GM19043 (cell line): ENCODE measurements around the gene SCN5A.

Experiments
- ATAC-seq: cut with Tn5 transposase; IDR thresholded peaks from one replicate; pipeline ENCODE4 v1.9.1; 2021; ENCODE audit warnings: low read depth; ENCODE audit not compliant: unreplicated experiment

The SCN5A gene

DNA sequence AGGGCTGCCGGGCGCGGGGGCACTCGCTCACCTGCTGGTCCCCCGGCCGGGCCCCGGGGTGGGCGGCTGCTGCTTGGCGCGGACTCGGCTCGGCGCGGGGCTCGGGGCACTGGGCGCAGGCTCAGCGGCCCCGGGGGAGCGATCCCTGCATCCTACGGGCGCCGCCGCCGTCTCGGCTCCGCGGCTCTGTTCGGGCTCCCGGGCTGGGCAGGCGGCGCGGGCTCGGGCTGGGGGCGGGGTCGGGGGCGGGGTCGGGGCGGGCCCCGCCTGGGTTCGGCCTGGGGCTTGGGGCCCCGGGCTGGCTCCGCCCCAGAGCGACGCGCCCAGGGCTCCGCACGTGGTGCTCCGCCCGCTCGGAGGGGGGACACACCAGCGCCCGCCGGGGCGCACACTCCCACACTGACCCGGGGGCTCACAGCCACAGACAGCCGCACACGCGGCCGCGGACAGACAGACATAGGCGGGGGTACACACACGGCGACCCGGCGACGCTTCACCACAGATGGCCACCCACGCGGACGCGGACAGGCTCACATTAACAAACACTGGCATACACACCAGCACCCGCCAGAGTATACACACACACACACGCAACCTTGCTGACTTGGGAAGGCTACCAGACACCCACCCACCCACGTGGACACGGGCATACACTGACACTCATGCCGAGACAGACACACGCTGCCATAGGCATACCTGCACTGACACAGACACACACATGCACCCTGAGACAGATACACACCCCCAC lies at the start of gene SCN5A:
TSS of gene SCN5A (minus strand) at position 188 of the 748 bp plus-strand sequence. CDS start 16,380 bp downstream, outside the sequence.
- no peak for ATAC-seq

DNA sequence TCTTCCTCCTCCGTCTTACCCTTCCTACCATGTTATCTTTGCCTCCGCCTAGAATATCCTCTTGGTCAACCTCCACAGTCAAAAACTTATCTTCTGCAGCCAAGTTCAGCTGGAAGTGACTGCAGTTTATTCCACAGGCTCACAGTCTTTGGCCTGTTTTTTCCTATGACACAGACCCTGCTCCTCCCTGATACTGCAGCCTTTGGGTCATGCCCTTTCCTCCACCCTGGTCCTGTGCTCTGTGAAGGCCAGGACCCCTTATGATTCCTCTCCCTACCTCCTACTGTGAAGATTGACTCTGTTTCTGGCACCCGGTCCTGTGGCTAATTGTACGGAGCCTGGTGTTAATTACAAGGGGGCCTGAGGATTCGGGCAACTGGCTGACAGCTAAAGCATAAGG lies 49.3 kb upstream of the SCN5A start:
- ATAC-seq = no peak

DNA sequence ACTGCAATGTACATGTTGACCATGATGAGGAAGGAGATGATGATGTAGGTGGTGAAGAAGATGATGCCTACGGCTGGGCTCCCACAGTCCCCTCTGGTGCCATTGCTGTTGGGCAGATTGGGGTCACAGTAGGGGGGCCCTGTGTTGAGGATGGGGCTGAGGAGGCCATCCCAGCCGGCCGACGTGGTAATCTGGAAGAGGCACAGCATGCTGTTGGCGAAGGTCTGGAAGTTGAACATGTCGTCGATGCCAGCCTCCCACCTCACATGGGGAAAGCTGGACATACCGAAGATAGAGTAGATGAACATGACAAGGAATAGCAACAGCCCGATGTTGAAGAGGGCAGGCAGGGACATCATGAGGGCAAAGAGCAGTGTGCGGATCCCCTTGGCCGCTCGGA lies 48.6 kb upstream of the SCN5A start:
- no peak for ATAC-seq

DNA sequence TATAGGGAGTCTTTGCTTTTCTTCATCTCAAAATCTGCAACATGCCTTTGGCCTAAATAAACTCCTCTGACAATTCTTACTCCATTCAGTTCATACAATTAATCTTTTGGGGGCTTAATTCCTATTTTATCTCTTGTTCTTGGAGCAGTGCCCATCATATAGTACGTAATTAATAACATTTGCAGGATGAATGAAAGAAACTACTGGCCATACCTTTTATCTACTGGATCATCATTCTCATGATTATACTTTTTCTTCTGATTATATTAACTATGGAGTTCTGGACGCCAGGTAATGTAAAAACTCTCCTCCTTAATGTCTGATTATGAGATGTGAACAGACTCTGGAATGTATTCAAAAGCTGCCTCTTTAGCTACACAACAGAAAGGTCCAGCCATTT lies 46.5 kb upstream of the SCN5A start:
- no peak for ATAC-seq

DNA sequence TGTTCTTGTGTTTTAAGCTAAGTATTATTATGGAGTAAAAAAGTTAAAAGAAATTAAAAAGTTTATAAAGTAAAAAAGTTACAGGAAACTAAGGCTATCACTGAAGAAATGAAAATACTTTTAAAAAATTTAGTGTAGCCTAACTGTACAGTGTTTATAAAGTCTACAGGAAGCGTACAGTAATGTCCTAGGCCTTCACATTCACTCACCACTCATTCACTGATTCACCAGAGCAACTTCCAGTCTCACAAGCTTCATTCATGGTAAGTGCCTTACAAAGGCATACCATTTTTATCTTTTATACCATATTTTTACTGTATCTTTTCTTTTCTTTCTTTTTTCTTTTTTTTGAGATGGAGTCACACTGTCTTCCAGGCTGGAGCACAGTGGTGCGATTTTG lies 40.7 kb upstream of the SCN5A start:
- no peak for ATAC-seq

DNA sequence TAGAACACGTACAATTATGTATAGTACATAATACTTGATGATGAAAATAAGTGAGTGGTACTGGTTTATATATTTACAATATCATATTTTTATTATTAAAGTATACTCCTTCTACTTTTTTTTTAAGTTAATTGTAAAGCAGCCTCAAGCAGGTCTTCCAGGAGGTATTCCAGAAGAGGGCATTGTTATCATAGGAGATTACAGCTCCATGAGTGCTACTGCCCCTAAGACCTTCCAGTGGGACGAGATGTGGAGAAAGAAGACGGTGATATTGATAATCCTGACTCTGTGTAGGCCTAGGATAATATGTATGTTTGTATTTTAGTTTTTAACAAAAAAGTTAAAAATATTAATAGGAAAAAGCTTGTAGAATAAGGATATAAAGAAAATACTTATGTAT lies 40.3 kb upstream of the SCN5A start:
- ATAC-seq = no peak

DNA sequence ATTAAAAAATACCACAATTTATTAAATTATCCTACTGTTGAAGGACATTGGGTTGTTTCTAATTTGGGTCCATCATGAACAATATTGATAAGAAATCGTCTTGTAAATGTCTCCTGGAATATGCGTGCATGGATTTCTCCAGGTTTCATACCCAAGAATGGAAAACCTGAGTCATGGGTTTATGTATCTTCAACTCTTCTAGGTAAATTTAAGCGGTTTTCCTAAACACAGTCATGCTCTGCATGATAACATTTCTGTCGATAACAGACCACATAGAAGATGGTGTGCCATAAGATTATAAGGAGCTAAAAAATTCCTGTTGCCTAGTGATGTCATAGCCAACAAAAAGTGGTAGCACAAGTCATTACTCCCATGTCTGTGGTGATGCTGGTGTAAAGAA lies 39.9 kb upstream of the SCN5A start:
- no peak for ATAC-seq

DNA sequence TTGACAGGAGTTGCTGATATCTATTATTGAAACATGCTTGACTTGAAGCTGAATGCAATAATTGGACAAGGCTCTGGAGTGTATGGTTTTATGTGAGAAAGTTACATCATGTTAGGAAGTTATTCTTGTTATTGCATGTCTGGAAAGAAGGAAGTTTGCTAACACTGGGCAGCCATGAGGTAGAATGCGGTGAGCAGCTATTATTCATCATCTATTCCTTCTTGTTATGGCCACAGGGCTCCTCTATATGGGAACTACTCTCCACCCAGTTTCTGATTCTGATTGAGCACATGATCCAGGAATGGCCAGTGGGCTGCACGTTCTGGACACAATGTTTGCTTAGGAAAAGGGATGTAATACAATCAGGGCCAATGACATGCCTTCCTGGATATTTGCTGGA lies 37.8 kb upstream of the SCN5A start:
- ATAC-seq = no peak

DNA sequence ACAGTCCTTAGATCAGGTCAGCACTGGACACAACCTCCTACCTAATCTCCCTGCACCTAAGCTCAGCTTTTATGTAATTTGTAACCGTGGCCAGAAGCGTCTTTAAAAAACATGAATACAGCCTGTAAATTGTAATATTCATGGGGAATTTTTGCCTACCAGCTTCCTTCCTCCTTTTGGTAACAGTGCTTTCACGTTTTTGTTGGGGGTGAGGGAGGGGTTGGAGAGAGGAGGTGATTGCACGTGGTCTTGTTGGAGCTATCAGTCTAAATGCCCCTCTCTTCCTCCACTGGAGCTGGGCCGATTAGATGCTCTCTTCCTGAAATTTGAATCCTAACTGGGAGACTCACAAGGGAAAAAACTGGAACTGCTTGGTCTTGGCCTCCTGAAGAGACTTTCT lies 35.1 kb upstream of the SCN5A start:
- ATAC-seq = no peak

DNA sequence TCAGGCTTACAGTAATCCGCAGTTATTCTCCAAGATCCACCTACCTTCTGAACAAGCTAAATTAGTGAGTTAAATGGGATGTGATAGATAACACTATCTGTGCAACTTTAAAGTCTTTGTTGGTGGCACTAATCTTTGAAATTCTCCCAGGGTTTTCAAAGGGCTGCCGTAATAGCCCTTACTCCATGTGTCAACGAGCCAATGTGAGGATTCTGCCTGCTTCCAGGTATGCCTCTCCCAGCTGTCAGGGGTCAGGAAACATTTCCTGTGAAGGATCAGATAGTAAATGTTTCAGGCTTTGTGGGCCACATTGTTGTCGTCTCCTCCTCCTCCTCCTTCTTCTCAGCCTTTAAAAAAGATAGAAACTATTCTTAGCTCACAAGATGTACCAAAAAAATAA lies 20.2 kb upstream of the SCN5A start:
- ATAC-seq = no peak

DNA sequence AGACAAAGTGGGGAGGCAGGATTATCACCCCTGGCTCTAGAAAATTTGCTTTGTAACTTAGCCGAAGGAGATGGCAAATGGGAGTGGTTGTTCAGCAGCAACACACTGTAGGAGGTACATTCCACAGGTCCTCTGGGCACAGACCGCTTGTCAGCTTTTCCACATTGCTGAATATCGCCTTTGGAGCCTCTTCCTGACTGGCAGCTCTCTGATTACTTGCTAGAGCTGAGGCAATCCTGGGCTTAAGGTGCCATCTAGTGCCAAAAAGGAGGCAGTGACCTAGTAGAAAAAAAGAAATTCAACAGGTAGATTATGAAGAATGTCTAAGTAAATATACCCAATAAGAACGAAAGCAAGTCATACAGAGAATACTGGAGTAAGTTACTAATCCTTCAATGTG lies 13.1 kb upstream of the SCN5A start:
- ATAC-seq = no peak

DNA sequence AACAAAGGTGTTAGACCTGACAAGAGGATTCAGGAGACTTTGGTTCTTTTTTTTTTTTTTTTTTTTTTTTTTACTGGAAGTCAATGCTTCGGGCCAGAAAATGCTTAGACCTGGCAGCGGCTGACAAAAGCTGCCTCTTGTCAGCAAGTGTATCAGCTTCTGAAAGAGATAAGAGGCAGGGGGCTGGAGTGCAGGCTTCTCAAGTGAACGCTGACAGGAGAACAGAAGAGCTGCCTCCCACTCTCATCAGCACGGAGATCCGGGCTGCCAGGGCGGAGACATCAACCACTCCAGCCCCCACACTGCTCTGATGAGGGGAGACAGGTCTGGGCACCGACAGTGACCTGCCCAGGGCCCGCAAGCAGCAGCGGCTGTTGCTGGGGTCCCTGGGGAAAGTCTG lies 9.4 kb upstream of the SCN5A start:
- ATAC-seq = no peak

DNA sequence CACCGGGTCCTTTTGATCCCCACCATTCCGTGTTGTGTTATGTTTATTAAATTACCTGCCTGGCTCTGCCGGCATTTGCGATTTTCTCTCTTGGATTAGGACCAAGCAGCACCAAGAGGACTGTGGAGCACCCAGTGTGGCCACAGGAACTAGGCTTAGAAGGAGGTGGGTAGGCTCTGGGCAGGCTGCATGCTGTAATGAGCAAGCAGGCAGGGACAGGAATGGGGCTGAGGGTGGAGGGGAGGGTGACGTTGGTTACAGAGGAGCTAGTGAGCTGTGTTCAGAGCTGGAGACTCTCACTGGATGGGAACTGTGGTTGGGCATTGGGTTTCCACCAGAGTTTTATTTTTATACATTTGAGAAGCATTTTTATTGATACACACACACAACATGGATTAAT lies 7.9 kb upstream of the SCN5A start:
- ATAC-seq = no peak

DNA sequence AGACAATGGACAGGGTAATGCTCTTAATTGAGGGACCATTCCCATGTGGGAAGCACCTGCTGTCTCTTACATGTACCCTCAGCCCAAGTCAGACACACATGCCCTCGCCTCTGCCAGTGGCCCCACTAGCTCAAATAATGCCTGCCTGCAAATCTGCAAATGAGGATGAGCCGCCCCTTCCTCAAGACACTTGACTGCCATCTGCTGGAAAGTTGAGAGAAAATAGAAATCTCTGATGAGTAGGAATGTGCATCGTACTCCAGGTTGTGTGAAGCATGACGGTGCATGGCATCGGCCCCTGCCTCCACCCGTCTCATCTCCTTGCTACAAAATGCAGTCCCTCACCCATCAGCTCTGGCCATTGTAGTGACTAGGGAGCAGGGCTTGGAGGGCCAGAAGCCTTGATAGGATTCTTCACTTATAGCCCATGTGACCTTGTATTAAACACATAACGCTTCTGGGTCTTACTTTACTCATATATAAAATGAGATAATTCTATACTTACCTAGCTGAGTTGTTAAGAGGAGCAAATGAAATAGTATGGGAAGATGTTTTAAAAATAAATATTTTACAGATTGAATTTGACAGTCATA lies 6.3 kb upstream of the SCN5A start:
- no peak for ATAC-seq

DNA sequence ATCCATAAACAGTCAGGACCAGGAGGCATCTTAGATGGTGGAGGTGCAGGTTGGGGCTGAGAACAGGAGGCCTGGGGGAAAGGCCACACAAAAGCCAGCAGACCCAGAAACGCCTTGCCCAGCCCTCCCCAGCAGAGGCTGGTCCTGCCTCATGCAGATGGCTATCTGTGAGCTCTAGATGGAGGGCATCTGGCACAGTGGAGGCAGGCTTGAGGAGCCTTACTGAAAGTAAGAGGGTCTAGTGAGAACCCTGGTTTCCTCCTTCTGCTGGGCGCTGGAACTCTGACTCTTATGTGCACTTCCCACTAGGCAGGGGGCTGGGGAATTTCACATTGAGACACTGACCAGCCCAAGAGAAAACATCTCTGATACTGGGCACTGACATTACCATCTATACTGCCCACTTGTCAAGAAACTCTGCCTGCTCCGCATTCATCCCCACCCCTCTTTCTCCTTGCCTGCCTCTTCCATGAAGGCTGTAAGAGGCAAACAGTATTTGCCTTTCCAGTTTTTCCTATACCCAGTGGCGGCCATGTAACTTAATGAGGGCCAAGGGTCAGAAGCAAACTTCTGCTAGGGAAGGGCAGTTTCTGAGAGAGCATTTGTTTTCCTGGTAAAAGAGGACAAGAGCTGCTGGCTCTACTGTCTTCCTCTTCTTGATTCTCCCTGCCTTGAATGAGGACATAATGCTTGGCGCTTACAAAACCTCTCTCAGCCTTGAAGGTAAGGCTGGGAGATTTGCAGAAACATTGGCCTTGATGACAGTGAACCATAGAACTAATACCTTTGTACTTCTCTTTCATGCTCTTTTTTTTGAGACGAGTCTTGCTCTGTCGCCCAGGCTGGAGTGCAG lies 4.4 kb upstream of the SCN5A start:
- ATAC-seq = no peak

DNA sequence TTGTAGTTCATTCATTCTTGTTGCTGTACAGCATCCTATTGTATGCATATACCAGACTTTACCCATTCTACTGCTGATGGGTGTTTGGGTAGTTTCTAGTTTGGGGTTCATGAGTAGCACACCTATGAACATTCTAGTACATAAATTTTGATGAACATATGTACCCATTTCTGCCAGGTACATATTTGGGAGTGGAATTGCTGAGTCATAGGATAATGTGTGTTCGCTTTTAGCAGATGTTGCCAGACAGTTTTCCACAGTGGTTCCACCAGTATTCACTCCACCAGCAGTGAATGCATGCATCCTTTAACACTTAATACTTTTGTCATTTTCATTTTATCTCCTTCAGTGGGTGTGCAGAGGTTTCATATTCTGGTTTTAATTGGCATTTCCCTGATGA lies 3.4 kb upstream of the SCN5A start:
- ATAC-seq = no peak

DNA sequence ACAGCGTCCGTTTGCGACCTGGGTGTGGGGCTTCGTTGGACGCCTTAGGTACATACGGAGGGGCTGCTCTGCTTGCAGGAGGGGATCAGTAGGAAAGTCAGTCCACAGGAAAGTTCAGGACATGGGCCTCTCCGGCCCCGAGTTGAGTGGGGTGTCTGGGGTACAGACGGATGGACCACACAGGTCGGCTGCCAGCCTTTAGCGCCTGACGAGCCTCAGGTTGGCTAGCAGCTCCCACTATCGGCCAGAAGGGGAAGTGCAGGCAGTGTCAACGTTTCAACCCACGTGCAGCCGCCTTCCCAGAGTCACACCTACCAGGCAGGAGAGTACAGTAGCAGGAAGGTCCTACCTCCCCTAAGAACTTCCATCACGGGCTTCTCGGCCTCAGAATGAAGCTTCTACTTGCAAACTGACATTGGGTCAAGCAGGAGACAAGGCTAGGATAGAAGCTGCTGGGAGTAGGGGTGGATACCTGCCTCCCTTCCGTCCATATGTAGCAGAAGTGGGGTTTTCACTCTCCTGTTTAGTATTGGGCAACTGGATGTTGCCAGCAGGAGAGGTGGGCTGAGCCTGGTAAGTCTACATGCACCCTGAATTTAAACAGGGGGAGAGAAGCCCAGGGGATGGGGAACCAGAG lies 1.8 kb upstream of the SCN5A start:
- peak; percentile 54 for ATAC-seq

DNA sequence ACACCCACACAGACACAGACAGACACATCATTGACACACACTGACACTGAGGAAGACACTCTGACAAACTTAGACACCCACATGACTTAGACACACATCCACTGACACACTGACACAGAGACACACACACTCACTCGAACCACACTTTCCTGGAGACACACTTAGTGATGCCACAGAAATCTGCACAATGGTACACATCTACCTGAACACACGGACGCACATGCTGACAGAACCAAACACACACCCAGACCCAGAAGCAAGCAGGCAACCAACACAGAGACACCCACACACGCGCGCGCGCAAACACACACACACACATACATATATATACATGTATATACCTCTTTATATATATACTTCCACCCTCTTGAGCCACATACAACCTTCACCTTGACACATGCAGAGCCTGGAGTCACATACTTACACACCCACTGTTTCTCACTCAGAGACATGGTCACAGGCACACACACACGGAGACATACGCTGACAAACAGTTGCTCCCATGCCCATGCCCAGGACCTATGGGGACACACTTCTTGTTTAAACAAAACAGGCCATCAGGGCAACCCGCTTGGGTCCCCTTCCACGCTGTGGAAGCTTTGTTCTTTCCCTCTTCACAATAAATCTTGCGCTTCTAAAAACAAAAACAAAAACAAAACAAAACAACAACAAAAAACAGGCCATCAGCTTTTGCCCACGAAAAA lies 913 bp upstream of the SCN5A start:
- ATAC-seq = no peak

DNA sequence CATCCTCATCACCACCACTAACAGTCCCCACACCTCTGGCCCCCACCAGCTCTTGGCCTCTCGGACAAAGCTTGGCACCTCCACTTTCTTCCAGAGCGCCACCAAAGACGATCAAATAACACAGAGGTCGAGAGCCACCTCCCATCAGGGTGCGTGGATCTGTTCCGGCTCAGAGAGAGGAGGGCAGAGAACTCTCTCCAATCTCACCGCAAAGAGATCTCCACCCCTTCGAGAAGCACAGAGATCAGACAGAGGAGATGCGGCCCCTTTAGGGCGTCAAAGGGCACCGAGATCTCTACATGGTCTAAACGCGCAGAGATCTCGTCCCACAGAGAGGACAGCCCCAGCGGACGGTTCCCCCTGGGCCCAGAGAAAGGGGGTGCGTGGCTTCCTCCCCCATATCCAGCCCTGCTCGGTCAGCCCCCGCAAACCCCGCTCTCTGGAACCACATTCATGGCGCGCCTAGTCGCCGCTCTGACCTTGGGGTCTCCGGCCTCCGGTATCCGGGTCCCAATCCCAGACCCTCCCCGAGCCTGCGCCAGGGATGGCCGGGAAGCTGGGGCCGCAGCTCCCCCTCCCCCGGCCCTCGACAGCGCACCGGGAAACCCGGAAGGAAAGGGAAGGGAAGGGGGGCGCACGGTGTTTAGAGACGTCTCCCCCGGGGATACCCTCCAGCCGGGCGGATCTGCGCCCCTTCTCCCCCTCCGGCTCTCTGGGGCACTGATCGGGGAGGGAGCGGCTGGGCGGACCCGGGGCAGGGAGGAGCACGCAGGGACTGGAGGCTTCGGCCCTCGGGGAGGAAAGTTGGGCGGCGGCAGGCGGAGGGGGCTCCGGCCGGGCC lies 608 bp downstream of the SCN5A start:
- no peak for ATAC-seq
